ENCODE data around the gene TLX2.

DNA sequence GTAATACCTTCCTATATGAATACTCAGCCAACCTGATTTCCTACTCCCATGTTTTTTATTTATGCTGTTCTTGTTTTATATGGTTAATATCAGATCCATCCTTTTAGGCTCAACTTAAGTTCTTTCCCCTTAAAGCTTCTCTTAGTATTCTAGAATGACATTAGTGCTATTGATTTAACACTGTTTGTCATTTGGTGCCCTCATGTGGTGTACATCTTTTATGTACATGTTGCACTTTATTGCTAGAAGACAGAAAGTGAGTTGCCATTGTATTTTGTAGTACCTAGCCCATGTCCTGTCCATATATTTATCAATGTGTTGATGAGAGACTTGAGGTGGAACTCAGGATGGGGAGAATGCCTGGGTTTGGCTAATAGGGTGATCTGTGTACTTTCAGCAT, 18.0 kb downstream of the TLX2 start:
- TF ChIP-seq, protein P1, sequence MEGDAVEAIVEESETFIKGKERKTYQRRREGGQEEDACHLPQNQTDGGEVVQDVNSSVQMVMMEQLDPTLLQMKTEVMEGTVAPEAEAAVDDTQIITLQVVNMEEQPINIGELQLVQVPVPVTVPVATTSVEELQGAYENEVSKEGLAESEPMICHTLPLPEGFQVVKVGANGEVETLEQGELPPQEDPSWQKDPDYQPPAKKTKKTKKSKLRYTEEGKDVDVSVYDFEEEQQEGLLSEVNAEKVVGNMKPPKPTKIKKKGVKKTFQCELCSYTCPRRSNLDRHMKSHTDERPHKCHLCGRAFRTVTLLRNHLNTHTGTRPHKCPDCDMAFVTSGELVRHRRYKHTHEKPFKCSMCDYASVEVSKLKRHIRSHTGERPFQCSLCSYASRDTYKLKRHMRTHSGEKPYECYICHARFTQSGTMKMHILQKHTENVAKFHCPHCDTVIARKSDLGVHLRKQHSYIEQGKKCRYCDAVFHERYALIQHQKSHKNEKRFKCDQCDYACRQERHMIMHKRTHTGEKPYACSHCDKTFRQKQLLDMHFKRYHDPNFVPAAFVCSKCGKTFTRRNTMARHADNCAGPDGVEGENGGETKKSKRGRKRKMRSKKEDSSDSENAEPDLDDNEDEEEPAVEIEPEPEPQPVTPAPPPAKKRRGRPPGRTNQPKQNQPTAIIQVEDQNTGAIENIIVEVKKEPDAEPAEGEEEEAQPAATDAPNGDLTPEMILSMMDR (IDR thresholded peaks at IDR 0.05; ENCODE audit: extremely low read depth in 1 of 2, insufficient read depth in 1 of 2, low read depth in 1 of 2, low read length in 2 of 2) = peak; percentile 5 to 11
- no peak for TF ChIP-seq POLR2A (IDR thresholded peaks at IDR 0.05; ENCODE audit: low read depth, low read length)
